Measurements from ENCODE around the gene SLC35B4.

Gene SLC35B4

DNA sequence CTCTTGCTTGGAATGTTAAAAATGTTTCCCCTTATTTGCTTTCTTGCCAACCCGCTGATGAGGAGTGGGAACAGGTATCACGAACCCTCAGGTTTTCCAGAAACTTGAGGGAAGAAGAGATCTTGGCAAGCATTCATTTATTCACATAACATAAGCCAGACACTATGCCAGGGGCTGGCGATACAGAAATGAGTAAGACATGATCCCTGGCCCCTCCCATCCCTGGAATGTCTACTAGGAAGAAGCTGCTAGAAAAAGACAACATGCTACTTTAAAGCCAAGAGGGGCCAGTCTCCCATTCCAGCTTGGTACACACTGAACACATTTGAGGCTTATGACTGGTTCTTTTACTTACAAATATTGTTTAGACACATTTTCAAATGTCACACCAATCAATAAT is 26.4 kb downstream of the SLC35B4 start:
- DNase-seq (ENCODE audit: low spot score) = peak; percentile 67

DNA sequence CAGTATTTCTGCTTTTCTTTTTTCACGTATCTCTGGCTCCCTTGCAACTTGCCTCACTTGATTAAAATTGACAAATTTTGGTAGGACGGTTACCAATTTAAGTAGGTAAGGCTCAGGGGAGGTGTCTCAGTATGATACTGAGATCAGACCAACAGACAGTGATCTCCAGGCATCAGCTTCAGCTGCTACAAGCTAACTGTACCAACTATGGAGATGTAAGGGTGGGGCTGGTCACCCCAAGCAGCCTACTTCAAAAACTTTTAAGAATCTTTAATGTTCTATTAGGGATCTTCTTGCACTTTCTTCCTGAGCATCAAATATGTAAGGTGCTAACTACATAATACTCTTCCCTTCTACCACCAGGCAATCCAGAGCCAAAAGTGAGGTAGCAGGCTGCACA is 26.9 kb downstream of the SLC35B4 start:
- no peak for DNase-seq (ENCODE audit: low spot score)

DNA sequence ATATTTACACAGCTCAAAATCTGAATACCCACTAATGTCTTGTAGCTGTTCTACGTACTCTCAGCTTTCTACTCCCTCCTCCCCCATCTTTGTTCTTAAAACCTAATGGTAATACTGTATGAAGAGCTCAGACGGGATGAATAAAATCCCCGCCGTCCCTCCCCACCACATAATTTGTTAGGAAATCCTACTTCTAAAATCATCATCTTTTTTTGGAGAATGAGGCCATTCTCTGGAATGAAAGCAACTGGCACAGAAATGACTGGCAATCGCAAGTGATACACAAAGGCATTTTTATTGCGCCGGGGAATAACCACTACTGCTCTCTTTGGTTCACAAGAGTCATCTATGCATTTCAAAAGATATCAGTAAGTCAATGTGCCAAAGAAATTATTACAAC is 27.3 kb downstream of the SLC35B4 start:
- DNase-seq (ENCODE audit: low spot score) = no peak

DNA sequence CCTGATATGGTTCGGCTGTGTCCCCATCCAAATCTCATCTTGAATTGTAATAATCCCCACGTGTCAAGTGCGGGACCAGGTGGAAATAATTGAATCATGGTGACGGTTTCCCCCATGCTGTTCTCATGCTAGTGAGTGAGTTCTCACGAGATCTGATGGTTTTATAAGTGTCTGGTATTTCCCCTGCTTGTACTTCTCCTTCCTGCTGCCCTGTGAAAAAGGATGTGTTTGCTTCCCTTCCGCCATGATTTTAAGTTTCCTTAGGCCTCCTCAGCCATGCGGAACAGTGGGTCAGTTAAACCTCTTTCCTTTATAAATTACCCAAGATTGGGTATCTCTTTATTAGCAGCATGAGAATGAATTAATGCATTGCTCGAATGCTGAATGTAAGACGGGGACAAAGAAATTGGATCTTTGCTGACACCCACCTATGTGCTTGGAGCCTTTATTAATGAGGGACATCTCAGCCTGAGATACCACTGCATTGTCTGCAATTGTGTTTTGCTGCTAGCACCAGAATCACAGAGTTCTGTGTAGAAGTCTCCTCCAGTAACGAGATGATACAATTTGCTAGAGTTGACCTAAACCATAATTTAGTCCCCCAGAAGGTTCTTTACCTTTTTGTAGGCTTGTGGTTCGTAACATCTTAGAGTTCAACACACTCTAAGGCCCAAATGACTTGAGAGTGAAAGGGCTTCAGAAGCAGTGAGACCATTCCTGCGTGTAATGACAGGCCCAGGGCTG is 28.6 kb downstream of the SLC35B4 start:
- DNase-seq (ENCODE audit: low spot score) = no peak

DNA sequence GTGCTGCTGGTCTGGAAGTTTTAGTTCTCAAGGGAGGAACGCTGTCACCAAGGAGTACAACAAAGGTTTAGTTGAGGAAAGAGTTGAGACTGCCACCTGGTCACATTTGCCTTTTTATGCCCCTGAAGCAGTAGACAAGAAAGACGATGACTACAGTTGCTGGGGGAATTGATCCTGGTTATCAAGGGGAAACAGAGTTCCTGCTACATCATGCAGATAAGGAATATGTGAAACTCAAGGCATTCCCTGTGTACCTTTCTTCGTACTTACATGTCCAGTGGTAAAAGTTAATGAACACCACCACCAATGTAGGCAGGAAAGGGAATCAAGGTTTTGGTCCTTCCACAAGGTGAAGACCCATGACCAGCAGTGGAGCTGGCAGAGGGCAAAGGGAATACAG is 31.8 kb downstream of the SLC35B4 start:
- DNase-seq (ENCODE audit: low spot score) = no peak

DNA sequence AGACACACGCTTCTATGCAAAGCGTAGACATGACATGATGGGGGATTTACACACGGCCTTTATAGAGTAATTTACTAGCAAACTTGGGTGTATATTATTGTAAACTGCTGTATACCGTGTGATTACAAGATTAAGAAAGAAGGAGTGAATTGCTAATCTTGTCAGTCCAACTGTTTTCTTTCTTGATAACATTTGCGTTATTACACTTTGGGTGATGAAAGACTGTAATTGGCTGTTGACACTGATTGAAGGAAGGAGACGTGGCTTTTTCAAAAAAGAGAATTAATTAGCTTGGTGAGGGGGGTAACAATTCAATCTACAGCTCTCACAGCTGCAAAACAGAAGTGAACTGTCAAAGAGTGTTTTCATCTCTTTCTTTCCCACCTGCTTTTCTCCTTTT is 32.7 kb downstream of the SLC35B4 start:
- DNase-seq (ENCODE audit: low spot score) = no peak

DNA sequence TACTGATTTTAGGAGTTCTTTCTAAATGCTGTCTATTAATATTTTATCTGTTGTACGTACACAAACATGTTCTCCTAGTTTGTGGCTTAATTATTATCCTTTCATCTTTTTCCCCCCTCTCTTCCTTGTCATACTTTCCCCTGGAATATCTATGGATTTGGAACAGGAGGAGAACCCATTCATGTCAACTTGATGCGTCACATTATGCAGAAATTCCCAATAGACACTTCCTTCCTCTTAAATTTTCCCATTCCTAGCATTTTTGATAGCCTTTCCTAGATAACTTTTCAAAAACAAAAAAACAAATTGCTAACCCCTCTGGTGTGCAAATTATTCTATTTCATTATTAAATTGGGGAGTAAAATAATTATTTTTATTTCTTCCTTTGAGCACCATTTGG is 36.2 kb downstream of the SLC35B4 start:
- DNase-seq (ENCODE audit: low spot score) = no peak

DNA sequence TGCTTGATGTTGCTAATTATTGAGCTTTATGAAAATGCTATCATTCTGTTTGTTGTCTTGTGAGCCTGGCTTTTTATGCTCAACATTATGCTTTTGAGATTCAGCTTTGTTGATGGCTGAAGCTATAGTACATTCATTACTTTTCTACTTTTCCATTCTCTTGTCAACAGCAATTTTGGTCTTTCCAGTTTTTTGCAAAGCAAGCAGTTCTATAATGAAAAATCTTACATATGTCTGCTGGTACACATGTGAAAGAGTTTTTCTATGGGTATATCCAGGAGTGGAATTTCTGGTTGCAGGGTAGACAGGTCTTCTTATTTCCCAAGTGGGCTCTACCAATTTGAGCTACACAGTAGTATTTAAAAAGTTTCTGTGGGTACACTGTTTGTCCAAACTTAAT is 36.8 kb downstream of the SLC35B4 start:
- no peak for DNase-seq (ENCODE audit: low spot score)

DNA sequence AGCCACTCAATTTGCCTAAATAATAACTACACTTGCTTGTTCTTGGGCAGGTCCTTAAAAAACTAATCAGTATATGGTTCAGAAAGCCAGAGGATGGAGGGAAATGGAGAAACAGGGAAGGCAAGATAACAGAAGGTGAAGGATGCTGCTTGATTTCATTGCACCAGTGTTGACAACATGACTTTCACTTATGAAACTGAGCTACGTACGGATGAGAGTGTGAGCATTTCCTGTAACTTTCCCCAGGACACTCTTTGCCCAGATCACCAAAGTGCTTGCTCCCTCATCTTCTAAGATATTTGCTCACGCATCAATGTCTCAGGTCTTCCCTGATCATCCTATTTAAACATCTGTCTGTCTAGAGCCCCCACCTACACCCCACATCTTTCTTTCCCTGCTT is 37.4 kb downstream of the SLC35B4 start:
- no peak for DNase-seq (ENCODE audit: low spot score)

DNA sequence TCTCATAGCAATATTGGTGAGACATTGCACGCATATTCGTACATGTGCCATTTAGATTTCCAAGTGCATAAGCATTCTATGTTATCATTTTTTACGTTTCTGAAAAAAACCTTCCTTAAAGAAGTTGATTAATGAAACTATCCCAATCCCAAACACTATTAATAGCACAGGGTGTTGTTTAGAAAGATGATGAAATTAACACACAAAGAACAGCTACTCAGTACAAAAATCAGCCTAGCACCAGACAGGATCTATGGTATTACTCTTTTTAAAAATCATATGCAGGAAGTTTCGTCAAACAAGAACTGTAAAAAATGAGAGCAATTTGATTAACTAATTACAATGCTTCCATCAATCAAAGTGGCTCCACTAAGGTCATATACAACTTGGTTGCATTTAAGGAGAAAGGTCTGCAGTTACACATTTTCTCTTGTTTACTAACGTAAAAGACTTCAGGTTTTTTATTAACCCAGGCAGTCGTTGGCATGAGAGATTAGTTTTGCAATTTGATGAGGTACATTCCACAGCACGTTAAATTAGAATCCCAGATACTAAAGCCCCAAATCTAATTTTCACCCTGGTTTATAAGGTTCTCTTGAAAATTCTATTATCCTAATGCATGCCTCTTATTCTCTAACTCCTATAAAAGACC is 38.1 kb downstream of the SLC35B4 start:
- no peak for DNase-seq (ENCODE audit: low spot score)

DNA sequence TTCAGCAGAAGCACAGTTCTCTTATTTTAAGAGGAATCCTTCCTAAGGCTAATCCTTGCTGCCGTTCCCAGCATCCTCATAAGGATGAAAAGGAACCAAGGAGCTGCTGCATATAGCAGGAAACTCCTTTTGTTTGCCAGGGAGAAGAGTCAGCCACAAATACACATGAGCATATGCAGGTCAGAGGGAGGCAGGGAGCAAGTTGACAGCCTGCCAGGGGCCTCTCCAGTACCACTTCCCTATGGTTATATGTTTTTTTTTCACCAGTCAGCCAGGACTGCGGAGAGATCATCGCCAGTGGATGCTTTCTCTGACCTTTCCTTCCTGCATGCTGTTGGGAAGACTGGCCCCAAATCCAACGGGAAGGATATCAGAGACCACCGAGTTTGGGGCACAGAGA is 39.8 kb downstream of the SLC35B4 start:
- no peak for DNase-seq (ENCODE audit: low spot score)

DNA sequence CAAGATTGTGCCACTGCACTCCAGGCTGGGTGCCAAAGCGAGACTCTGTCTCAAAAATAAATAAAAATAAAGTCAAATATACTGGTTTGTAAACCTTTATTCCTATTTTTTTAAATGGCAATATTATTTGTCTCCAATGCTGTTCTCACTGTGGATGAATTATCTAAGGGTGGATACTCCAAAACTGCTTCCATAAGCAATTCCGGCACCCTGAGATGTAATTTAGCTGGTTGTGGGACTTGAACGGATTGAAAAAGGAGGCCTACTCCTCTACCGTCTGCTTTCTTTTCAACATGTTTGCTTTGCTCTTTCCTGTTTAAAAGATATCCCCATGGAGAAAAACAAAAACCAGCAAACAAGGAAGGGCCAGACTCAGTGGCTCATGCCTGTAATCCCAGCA is 54.4 kb downstream of the SLC35B4 start:
- DNase-seq (ENCODE audit: low spot score) = no peak

DNA sequence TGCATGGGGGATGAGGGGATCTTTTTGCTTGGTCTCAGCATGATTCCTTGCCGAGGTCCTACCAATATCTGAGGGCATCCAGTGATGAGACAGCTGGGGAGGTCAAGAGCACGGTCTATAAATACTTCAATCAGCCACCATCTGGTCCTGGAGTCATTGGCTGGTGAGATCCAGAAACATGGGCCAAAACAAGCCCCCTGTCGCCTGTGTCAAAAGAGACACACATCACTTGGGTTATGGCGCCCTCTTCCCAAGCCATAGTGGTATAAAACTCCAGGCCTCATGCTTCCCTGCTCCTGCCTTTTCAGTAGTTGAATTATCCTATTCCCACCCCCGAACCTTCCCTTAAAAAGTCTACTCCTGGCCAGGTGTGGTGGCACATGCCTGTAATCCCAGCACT is 60.9 kb downstream of the SLC35B4 start:
- no peak for DNase-seq (ENCODE audit: low spot score)

DNA sequence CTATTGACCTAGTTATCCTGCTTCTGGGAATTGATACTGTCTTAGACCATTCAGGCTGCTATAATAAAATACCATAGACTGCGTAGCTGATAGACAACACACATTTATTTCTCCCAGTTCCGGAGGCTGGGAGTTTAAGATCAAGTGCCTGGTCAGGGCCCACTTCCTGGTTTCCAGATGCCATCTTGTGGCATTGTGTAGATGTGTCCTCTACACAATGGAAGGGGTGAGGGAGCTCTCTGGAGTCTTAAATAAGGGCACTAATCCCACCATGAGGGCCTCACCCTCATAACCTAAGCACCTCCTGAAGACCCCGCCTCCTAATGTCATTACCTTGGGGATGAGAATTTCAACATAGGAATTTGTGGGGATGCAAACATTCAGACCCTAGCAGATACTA is 62.4 kb downstream of the SLC35B4 start:
- DNase-seq (ENCODE audit: low spot score) = peak; percentile 10

DNA sequence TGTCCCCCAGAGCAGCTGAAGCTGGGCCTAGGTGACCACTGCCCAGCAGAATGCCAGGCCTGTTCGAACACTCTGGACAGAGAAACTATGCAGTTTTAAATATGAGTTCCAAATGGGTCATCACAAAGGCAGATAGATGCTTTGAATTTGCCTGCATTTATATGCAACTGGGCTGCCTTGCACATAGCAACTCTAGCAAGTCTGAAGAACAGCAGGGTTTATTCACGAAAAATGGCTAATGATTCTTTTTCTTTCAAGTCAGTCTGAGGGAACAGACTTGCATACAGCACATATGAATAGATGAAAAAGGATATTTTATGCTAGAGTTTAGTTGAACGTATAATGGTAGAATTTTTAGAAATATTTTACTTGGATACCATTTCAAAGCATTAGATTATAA is 68.5 kb downstream of the SLC35B4 start:
- no peak for DNase-seq (ENCODE audit: low spot score)

DNA sequence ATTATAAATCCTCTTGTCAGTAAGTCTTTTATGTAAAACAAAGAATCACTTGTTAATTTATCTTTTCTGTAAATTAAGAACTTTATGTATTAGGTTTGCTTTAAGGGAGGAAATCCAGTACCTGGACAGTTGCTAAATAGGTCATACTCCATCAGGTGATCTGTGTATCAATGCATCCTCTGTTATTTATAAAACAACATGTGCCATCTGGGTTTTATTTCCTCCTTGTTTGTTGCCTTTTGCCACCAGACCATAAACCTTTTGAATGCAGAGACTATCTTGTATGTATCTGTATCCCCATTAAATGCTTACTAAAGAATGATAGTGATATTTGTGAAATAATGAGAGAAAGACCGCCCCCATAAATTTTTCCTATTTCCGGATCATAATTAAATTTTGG is 70.0 kb downstream of the SLC35B4 start:
- no peak for DNase-seq (ENCODE audit: low spot score)

DNA sequence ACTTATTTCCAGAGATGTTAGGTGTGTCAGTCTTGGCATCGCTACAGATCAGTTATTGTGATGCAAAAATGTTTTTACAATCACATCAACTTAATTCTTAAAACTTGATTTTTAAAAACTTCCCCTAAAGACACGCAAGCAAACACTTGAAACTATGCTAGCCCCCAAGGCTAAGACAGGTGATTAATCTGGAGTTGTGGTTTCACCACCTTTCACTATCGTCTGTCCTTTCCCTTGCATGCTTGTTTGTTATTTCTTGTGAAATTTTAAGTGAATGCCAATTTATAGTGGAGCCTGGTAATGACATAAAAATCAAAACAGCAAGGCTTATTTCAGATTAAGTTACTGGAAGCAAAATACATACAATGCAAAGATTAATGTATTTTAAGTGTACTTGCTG is 70.4 kb downstream of the SLC35B4 start:
- no peak for DNase-seq (ENCODE audit: low spot score)

DNA sequence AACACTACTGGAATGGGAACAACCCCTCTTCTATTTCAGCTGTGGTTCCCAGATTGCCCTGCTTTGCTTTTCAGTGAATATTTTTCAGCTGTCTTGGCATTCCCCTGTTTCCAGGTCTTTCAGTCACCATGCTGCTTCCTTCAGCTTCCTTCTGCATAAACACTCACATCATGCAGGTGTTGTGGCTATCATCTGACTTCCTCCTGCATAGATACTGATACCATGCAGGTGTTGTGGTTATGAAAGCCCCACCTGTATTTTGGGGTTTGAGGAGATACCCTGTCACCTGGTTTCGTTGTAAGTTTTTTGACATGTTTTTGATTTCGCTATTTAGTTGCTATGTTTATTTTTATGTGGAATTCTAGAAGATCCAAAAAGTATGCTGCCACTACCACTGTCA is 71.5 kb downstream of the SLC35B4 start:
- no peak for DNase-seq (ENCODE audit: low spot score)

Measured in LoVo (cell line).